Left ventricle myocardium inferior (tissue), 1 donor: ENCODE results near the gene AOC3. TPM values are rescaled to one million over a fixed set of nuclear protein-coding genes. Genes with fewer than 3 reads are reported as not detected.
A peak's percentile ranks its signal among the peaks of the same experiment; 100 is the strongest.

Experiments
- DNase-seq: peaks from one replicate; pipeline ENCODE4 v3.0.0-alpha.2; 2020
- H3K27ac ChIP-seq: fragments of 200-600 bp; replicated peaks from 2 replicates; pipeline ENCODE4 v1.8.0; 2021
- H3K27me3 ChIP-seq: fragments of 200-600 bp; 2 replicates; pipeline ENCODE4 v1.8.0; 2021; ENCODE audit warnings: low read depth
- H3K36me3 ChIP-seq: fragments of 200-600 bp; 2 replicates; pipeline ENCODE4 v1.8.0; 2021
- H3K4me1 ChIP-seq: fragments of 200-600 bp; 2 replicates; pipeline ENCODE4 v1.8.0; 2021
- H3K4me3 ChIP-seq: fragments of 200-600 bp; 2 replicates; pipeline ENCODE4 v1.8.0; 2021; ENCODE audit warnings: mild to moderate bottlenecking, moderate library complexity
- H3K9me3 ChIP-seq: fragments of 200-600 bp; replicated peaks from 2 replicates; pipeline ENCODE4 v1.8.0; 2021
- intact Hi-C: fragments of 100-400 bp; cut with micrococcal nuclease; formaldehyde crosslinking; loops from one replicate; pipeline ENCODE4 v1.11.0; 2022
- total RNA-seq: library from RNA; stranded (reverse); fragmentation: NEBNext Ultra II Directional; extraction: Animal tissue kit (Norgen Biotek cat#: 25700); gene quantifications from one replicate; pipeline ENCODE4 v1.2.1, GENCODE V29; 2021
- TF ChIP-seq, protein P1 (sequence below): fragments of 200-600 bp; IDR thresholded peaks from 2 replicates; pipeline ENCODE4 v1.8.0; 2021; ENCODE audit warnings: antibody characterized with exemption, mild to moderate bottlenecking, borderline replicate concordance
- donor health status: DM: no; HTN: yes; CAD: no; lungs with severe emphysema.

The AOC3 gene
- total RNA-seq, 1 donor from 2014 or later = 7.6 TPM

DNA sequence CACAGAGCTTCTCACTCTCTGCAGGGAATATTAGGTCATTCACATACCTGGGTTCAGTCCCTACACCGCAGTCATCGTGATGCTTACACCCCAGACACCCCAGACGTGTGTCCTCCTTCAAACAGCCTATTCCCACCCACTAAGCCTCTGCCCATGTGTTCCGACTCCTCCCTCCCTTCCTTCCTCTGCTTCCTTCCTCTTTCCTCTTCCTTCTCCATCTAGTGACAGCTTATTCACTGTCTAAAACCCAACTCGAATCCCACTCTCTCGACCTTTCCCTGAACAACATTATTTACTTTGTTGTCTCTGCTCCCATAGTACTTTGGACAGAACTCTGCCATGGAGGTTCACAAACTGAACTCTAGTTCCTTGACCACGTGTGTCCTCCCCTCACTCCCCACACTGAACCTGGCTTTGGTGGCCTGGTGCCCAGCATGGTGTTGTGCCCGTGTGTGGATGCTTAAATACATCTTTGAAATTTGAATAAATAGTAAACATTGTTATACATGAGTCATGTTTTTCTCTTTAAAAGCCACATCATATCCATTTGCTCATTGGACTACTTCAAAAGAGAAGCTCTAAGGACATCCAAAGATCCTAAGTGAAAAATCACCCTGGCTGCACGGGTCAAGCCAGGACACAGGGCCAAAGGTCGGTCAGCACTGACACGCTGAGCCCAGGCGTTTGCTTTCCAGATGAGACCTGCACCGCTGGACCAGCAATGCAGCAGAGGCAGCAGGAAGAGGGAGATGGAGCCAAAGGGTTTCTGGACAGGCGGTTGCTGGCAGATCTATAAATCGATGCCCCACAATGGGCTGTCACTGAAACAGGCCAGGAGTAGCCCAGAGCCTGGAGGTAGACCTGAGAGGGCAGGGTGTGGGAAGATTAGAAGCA lies 35.5 kb downstream of the AOC3 start:
- H3K27me3 ChIP-seq = no peaks in the 10 kb centered on the region
- no peak for DNase-seq
- peak overlapping the region; percentile 36 for H3K27ac ChIP-seq
- intact Hi-C loops = no loop called here
- H3K4me3 ChIP-seq = no peak overlapping the region
- no peaks in the 10 kb centered on the region for H3K36me3 ChIP-seq
- H3K9me3 ChIP-seq = no peaks in the 10 kb centered on the region
- TF ChIP-seq, protein P1, sequence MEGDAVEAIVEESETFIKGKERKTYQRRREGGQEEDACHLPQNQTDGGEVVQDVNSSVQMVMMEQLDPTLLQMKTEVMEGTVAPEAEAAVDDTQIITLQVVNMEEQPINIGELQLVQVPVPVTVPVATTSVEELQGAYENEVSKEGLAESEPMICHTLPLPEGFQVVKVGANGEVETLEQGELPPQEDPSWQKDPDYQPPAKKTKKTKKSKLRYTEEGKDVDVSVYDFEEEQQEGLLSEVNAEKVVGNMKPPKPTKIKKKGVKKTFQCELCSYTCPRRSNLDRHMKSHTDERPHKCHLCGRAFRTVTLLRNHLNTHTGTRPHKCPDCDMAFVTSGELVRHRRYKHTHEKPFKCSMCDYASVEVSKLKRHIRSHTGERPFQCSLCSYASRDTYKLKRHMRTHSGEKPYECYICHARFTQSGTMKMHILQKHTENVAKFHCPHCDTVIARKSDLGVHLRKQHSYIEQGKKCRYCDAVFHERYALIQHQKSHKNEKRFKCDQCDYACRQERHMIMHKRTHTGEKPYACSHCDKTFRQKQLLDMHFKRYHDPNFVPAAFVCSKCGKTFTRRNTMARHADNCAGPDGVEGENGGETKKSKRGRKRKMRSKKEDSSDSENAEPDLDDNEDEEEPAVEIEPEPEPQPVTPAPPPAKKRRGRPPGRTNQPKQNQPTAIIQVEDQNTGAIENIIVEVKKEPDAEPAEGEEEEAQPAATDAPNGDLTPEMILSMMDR = no peak
- H3K4me1 ChIP-seq = peaks cover 33% of the 10 kb centered on the region

GRCh38 chr17:42889809-42890208 lies 38.8 kb downstream of the AOC3 start:
- Histone ChIP-seq H3K27ac (no peak overlapping the region), H3K36me3 (no peaks in the 10 kb centered on the region), H3K4me1 (peaks cover 65% of the 10 kb centered on the region), H3K4me3 (no peak overlapping the region), H3K9me3 (no peaks in the 10 kb centered on the region), H3K27me3 (no peaks in the 10 kb centered on the region)
- TF ChIP-seq, protein P1 = no peak
- intact Hi-C loops = no loop called here
- peak; percentile 31 for DNase-seq

- Histone ChIP-seq H3K27me3 (no peaks in the 10 kb centered on the region), H3K27ac (peak overlapping the region; percentile 87), H3K4me3 (no peak overlapping the region), H3K9me3 (no peaks in the 10 kb centered on the region), H3K4me1 (peaks cover 64% of the 10 kb centered on the region), H3K36me3 (no peaks in the 10 kb centered on the region)
- intact Hi-C loops = no loop called here
- TF ChIP-seq, protein P1 = peak; percentile 16
- DNase-seq = peak; percentile 69
Measured at GRCh38 chr17:42891539-42892152, 40.6 kb downstream of the AOC3 start.

DNA sequence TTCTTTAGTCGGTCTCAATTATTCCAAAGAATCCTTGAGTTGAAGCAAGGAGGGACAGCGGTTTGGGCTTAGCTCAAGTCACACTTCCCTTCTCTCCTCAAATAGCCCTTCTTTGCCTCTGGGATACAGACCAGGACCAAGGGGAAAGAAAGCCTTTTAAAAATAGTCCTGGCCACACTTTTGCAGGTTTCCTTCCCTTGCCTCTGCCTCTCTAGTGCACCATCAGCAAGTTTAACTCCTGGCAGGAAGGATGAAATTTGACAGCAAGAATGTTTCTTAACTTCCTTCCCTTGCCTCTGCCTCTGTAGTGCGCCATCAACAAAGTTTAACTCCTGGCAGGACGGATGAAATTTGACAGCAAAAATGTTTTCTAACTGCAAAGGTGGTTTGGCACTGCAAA lies 42.4 kb downstream of the AOC3 start:
- Histone ChIP-seq H3K27me3 (no peaks in the 10 kb centered on the region), H3K9me3 (no peaks in the 10 kb centered on the region), H3K27ac (peak overlapping the region; percentile 87), H3K4me3 (no peak overlapping the region), H3K36me3 (no peaks in the 10 kb centered on the region), H3K4me1 (peaks cover 58% of the 10 kb centered on the region)
- intact Hi-C loops = no loop called here
- DNase-seq = no peak
- TF ChIP-seq, protein P1 = no peak

DNA sequence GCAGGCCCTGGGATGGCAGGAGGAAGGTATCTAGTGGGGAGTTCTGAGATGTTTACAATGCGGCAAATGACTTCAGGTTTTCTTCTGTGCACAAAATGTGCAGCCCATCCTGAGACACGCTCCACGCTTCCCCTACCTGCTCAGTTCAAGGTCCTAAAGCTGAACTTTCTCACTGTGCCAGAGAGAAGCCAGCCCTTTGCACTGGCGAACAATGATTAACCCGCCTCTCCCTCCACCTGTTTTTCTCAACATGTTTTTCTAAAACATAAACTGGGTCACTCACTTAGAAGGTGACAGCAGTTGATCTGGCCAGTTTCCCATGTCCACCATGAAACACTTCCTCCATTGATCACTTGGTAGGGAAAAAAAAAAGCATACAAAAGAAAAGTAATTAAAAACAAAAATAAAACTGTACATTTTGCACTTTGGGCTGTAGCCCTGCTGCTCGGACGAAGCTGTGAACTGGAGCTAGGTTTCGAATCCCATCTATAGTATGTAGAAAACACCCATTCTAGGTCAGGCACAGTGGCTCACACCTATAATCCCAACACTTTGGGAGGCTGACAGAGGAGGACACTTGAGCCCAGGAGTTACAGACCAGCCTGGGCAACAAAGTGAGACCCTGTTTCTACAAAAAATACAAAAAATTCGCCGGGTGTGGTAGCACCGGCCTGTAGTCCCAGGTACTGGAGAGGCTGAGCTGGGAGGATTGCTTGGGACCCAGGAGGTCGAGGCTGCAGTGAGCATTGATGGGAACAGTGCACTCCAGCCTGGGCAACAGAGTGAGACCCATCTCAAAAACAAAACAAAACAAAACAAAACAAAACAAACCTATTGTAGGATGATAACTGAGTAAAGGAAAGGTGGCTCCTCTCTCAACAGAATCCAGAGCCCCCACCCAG lies 43.5 kb downstream of the AOC3 start:
- Histone ChIP-seq H3K4me3 (no peak overlapping the region), H3K9me3 (no peaks in the 10 kb centered on the region), H3K27ac (peak overlapping the region; percentile 9), H3K36me3 (no peaks in the 10 kb centered on the region), H3K27me3 (no peaks in the 10 kb centered on the region), H3K4me1 (peaks cover 58% of the 10 kb centered on the region)
- intact Hi-C loops = no loop called here
- no peak for DNase-seq
- TF ChIP-seq, protein P1 = no peak
